HG03108 (cell line): ENCODE measurements around the gene RNPS1.
A peak's percentile ranks its signal among the peaks of the same experiment; 100 is the strongest.

Source experiments
- ATAC-seq: cut with Tn5 transposase; IDR thresholded peaks from one replicate; pipeline ENCODE4 v1.9.1; 2021; ENCODE audit warnings: moderate library complexity; ENCODE audit not compliant: unreplicated experiment

The RNPS1 gene

DNA sequence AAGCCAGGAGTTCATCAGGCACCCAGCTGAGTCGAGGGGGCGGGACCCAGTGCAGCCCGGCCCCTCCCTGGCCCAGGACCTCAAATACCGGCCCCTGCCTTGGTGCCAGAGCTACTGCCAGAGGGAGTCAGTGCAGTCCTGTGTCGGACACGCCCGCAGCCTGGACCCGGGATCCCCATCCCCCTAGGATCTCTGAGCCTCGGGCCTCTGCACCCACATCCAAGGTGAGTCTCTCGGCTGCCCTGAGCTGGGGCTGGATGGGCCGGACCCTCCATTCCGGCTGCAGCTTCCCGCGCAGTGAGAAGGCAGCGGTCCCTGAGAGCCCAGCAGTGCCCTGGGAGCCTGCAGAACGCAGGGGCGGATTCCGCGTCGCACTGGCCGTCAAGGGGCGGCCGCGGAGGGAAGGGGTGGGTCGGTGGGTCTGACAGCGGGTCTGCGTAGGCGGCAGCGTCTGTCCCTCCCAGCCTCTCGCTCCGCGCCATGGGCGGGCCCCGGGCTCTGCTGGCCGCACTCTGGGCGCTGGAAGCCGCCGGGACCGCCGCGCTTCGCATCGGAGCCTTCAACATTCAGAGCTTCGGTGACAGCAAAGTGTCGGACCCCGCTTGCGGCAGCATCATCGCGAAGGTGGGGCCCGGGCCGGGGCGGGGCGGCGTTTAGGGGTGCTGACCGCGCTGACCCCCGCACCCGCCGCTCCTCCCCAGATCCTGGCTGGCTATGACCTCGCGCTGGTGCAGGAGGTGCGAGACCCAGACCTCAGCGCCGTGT, 31.4 kb downstream of the RNPS1 start, which contains the start of gene DNASE1L2:
DNASE1L2 (plus strand) TSS at position 108 of the 765 bp plus-strand sequence; CDS start at position 481, 373 bp downstream.
- no peak for ATAC-seq

DNA sequence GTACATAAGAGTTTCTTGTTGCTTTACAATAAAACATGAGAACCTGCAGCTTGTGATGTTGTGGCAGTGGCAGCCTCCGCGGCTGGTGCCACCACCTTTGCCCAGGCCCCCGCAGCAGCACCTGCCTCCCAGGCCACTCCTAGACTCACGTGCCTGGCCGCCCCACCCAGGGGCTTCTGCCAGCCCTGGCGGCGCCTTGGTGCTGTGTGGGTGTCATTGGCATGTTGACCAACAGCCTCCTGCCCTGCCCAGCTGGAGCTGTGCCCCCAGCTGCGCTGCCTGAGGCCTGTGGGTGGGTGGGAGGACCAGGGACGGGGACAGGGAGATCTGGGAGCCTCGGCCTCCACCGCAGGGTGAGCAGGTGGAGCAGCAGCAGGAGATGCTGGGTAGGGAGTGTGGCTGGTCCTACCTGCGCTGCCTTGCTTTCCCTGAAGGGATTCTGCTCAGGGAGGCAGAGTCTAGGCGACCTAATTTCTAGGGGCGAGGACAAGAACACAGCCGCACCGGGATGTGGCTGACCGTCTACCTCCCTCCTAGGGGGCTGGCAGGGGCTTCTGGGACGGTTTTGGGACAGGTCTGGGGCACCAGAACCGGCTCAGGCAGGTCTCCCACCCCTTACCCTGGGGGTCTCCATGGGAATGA, 32.1 kb downstream of the RNPS1 start:
- ATAC-seq = no peak

DNA sequence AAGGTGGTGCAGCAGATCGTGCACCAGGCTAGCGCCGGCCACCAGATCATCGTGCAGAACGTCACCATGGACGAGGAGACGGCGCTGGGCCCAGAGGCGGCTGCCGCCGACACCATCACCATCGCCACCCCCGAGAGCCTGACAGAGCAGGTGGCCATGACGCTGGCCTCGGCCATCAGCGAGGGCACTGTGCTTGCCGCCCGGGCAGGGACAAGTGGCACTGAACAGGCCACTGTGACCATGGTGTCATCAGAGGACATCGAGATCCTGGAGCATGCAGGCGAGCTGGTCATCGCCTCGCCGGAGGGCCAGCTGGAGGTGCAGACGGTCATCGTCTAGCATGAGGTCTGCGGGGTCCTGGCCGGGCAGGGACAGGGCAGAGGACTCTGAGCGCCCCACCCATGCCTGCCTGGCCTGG, 32.7 kb downstream of the RNPS1 start:
- ATAC-seq = no peak

DNA sequence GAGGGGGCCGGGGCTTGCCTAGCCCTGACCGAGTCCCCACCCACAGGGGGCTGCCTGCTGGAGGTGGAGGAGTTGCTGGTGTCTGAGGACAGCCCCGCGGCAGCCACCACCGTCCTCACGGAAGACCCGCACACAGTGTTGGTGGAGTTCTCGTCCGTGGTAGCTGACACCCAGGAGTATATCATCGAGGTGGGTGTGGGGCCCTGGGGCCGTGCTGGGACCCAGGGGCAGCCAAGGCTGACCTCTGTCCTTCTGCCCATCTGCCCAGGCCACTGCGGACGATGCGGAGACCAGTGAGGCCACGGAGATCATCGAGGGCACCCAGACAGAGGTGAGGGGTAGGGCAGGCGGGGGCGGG, 33.1 kb downstream of the RNPS1 start:
- ATAC-seq = no peak

DNA sequence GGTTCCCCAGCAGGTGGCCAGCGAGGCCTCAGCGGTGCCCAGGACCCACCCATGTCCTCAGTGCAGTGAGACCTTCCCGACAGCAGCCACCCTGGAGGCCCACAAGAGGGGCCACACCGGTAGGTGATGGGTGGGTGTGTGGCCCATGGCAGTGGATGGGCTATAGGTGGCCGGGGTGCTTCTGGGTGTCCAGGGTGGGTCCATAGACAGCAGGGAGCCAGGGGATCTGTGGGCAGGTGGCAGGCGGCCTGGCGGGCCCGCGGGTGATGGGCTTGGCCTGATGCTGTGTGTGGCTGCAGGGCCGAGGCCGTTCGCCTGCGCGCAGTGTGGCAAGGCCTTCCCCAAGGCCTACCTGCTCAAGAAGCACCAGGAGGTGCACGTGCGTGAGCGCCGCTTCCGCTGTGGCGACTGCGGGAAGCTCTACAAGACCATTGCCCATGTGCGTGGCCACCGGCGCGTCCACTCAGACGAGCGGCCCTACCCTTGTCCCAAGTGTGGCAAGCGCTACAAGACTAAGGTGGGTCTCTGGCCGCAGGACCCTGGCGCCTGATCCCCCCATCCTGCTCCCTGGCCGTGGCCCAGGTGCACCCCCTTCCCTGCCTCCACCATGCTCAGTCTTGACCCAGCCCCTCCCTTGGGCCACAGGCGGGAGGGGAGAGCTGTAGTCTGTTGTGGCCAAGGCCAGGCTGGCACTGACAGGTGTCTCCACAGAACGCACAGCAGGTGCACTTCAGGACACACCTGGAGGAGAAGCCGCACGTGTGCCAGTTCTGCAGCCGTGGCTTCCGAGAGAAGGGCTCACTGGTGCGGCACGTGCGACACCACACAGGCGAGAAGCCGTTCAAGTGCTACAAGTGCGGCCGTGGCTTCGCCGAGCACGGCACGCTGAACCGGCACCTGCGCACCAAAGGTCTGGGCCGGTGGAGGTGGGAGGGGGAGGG, 33.8 kb downstream of the RNPS1 start:
- ATAC-seq = no peak

DNA sequence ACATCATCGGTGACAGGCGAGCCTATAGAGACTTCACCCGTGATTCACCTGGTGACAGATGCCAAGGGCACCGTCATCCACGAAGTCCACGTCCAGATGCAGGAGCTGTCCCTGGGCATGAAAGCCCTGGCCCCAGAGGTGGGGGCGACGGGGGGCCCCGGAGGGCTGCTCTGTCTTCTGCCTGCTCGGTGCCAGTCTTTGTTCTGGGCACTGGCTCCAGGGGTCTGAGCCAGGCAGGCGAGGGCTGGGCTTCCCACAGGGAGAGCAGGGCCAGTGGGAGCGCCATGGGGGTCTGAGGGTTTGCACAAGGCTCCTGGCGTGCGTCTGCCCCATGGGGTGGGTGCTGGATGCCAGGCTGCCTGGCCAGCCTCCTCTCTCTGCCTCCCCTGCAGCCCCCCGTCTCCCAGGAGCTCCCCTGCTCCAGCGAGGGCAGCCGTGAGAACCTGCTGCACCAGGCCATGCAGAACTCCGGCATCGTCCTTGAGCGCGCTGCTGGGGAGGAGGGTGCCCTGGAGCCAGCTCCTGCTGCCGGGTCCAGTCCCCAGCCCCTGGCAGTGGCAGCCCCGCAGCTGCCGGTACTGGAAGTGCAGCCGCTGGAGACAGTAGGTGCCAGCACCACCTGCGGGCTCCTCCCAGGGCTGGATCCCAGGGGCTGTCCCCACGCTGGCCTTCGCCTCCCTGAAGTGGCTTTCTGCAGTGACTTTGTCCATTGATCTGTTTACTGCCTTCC, 34.7 kb downstream of the RNPS1 start:
- ATAC-seq = no peak

DNA sequence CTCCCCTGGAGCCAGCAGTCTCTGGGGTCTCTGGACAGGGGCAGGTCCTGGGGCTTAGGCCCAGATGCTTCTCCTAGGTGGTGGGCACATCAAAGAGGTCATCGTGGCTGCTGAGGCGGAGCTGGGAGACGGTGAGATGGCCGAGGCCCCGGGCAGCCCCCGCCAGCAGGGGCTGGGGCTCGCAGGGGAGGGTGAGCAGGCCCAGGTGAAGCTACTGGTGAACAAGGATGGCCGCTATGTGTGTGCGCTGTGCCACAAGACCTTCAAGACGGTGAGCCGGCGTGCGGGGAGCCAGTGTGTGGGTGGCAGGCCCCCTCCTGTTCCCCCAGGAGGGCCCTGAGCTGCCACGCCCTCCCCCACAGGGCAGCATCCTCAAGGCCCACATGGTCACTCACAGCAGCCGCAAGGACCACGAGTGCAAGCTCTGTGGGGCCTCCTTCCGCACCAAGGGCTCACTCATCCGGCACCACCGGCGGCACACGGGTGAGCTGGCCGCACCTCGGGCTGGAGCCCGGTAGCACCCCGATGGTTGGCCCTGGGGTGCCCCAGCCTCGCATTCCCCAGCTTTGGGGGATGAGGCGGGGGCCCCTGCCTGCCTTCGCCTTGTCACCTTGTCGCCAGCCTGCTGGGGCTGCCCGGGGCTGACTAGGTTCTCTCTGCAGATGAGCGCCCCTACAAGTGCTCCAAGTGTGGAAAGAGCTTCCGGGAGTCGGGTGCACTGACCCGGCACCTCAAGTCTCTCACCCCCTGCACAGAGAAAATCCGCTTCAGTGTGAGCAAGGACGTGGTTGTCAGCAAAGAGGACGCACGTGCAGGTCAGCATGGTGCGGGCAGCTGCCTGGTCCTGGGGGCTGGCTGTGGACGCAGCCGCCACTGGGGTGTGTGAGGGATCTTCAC, 35.6 kb downstream of the RNPS1 start:
- no peak for ATAC-seq

DNA sequence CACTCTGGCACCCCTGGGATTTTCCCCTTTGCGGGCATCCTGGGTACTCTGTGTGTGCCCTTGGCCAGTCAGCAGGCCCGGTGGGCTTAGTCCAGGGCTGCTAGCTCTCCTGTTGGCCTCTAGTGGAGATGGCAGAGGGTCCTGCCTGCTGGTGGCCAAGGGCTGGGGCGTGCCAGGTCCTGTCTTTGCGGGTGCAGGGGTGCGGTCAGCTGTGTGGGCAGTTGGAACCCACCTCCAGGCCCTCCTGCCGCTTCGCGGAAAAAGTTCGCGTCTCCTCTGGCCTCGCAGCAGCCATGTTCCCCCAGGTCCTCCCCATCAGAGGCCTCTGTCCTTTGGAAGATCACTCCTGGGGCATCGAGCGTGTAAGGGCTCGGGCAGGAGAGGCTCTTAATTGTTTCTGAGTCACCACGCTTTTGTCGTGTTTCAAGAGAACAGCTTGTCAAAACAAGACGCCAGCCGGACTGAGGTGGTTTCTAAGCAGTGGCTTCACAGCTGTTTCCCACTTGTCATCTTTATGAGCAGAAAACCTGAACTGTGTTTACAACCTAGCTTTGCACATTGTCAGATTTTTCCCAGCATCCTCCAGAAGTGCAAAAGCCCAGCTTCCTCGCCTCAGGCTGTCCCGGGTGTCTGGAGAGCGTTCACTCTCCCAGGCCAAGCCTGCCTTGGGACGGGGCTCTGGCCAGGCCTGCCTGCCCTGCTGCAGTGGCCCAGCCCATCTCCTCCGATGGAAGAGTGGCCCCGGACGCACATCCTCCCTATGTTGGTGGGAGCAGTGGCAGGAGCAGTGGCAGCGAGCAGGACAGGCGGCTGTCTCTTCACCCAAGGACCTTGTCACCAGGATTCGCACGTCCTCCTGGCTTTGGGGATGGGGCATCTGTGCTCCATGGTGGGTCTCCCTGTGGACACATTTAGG, 36.7 kb downstream of the RNPS1 start:
- ATAC-seq = no peak

DNA sequence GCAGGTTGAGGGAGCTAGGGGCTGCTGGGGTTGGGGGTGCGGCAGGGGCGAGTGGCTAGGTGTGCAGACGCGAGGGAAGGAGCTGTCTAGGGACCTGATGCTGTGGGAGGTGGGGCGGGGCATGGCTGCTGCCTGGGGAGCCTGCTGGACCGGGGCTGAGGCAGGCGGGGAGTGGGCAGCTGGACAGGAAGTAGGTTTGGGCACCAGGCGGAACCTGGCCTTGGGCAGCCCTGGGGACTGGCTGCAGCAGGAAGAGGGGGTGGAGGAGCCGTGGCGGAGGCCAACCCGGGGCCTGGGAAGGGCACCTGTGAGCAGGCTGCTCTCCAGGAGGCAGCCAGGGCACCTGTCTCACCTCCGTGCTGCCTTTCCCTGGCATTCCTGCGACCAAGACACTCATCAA, 37.5 kb downstream of the RNPS1 start:
- ATAC-seq = no peak

DNA sequence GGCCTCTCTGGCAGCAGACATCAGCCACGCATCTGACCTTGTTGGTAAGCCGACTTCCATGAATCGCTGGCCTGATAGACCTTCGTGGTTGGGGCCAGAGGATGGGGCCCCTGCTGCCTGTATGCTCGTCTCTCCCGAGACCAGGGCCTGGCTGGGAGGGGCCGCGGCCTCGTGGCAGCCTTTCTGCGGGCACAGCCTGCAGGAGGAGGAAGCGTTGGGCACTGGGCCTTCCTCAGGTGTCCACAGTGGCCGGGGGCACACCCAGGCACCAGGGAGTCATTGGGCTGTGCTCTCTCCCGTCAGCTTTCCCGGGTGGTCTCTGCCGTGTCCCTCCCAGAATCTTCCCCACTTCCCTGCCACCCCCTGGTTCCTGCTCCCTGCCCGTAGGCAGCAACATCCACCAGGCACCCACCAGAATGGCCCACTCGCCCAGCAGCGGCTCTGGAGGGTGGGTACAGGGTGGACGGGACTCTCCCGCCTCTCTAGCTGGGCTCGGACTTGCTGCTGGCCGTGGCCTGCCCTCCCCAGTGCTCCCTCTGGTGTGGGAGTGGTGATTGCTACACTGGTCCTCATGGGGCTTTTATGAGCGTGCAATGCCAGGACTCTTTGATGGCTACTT, 38.2 kb downstream of the RNPS1 start:
- ATAC-seq = no peak

DNA sequence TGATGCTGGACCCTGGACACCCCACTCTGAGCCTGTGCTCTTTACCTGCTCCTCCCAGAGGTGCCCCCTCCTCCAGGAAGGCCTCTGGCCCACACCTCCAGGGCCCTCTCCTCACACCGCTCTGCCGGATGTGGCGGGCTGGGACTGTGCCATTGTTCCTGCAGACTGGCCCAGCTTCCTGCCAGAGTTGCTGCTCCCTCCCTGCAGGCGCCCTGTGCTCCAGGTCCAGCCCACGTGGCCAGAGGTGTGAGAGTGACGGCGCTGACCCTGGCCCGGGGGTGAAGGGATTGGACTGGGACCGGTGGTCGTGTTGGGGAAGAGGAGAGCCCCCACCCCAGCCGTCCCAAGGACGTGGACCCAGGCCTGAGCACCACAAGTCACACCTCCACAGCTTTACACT, 38.8 kb downstream of the RNPS1 start:
- no peak for ATAC-seq

DNA sequence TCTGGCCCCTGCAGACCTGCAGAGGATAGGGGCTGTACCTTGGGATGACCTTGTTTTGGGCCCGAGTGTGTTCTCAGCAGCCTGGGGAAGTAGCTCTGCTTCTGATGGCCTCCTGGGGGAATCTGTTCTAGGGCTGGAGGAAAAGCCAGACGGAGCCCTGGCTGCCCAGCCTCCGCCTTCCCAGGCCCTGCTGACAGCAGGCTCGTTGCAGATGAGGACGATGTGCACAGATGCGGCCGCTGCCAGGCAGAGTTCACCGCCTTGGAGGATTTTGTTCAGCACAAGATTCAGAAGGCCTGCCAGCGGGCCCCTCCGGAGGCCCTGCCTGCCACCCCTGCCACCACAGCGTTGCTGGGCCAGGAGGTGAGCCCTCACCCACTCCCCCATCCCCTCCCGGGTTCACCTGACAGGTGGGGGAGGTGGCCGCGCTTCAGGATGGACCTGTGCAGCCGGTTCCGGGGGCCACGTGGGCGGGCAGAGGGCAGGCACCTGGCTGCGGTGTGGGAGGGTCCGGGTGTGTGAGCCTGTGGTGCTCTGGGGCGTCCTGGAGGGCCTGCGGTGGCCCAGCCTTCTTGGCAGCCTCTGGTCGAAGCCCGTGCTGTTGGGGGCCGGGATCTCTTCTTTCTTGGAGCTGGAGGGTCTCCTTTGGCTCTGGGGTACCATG, 39.6 kb downstream of the RNPS1 start:
- ATAC-seq = no peak

DNA sequence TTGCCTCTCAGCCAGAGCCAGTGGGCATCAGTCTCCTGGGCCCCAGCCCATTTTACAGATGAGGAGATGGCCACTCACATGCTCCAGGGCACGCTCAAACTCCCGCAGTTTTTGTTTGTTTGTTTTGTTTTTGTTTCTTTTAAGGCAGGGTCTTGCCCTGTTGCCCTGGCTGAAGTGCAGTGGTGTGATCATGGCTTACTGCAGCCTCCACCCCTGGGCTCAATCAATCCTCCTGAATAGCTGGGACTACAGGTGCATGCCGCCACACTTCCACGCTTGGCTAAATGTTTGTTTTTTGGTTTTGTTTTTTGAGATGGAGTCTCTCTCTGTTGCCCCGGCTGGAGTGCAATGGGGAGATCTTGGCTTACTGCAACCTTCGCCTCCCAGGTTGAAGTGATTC, 41.0 kb downstream of the RNPS1 start:
- no peak for ATAC-seq

DNA sequence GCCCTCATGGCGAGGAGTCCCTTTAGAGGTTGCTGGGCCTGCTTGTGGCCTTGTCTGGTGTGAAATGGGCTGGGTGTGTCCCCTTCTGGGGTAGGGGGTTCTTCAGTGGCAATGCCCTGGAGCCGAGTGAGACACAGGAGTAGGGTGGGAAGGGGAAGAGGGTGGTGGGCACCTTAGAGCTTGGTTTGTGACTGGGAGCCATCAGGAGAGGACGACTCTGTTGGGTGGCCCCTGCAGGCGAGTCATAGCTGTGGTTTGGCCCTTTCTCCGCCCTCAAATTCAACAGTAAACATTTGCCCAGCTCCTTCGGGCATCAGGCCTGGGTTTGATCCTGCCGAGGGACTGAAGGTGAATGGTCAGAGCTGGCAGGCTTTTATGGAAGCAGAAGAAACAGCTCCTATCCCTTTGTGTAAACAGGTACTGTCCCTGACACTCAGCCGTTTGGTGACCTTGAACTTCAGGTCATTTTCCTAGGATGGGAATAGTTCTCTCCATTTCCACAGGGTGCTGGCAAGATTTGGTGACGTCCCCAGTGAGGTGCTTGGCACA, 41.6 kb downstream of the RNPS1 start:
- no peak for ATAC-seq

DNA sequence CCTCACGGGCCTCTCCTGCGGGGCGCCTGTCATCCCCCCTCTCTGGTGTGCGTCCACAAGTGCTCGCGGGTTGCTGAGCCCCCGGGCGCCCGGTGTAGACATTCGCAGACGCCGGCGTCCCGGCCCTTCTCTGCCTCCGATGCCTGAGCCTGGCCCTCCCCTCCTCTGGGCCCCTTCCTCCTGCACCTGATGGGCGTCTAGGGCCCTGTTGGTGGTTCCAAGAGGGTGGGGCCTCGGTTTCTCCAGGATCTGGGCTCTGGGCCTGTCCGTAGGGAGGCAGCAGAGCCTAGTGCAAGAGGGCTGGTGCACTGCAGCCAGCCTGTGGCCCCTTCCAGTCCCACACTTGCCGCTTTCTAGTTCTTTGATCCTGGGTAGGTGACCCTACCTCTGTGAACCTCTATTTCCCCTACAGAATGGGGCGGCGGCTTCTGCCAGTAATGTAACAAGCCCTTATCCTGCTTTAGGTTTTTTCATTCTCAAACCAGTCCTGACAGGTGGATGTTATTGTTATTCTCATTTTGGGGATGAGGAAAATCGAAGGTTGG, 43.9 kb downstream of the RNPS1 start:
- peak; percentile 10 for ATAC-seq

DNA sequence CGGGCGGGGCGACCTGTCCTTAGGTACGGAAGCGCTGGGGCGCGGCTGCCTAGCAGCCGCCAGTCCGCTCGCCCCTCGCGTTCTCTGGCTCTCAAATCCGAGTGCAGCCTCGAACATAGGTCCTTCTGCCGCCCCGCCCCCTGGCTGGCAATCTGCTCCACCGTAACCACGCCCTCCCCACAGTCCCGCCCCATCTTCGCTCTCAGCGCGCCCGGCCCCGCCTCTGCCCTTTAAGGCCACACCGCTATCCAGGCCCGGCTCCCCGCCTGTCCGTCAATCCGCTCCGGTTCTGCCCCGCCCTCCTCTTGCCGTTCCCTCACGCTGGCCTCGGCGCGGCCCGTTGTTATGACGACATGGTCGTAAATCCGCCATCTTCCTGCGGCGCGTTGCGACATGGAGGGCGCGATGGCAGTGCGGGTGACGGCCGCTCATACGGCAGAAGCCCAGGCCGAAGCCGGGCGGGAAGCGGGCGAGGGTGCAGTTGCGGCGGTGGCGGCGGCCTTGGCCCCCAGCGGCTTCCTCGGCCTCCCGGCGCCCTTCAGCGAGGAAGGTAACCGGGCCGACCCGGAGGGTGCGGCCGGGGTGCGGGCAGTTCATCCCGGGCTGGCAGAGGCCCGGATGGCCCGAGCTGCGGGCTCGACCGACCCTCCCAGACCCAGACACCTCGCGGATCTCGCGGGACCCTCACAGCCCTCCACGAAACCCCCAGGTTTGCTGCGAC, 44.5 kb downstream of the RNPS1 start, which contains the start of gene E4F1:
E4F1 (plus strand) TSS at position 371 of the 721 bp plus-strand sequence; CDS start at position 394, 23 bp downstream.
- ATAC-seq = peak; percentile 93
